T-cell (primary cell): Measurements from ENCODE around the gene ZNF628. TPM values are rescaled to one million over a fixed set of nuclear protein-coding genes. Genes with fewer than 3 reads are reported as not detected.

Source experiments
- ATAC-seq, 4 experiments: fragments of 200-7000 bp in 3 of 4; fragments of 150-1000 bp in 1 of 4; cut with Tn5 transposase; replicated peaks in 1 of 4; 1 replicate in 3 of 4; 2 replicates in 1 of 4; pipeline ENCODE4 v1.10.0; 2021; ENCODE audit warnings: moderate library complexity in 3 of 4, mild to moderate bottlenecking in 2 of 4, moderate number of reproducible peaks in 1 of 4
- CTCF ChIA-PET, 2 donors: fragments of 300-600 bp; sonication (Branson Sonifier 250); formaldehyde crosslinking; loops; one replicate each; lab custom pipeline; 2022; ENCODE audit warnings: antibody characterized with exemption in 2 of 2; lab: Charles Lee
- POLR2A ChIA-PET, 2 donors: fragments of 300-600 bp; sonication (Branson Sonifier 250); formaldehyde crosslinking; loops; one replicate each; lab custom pipeline; 2022; ENCODE audit warnings: antibody characterized with exemption in 2 of 2; lab: Charles Lee
- DNase-seq, 35 experiments: peaks; one replicate each; pipeline versions ENCODE4 v3.0.0 to v3.0.0-alpha.2; 2013 to 2023
- H3K27ac ChIP-seq: one replicate; pipeline ENCODE4 v1.5.1; 2013; ENCODE audit warnings: low read length
- H3K27me3 ChIP-seq, 2 experiments: replicated peaks in 1 of 2; 1 replicate in 1 of 2; 2 replicates in 1 of 2; pipeline versions ENCODE4 v1.6.1 to v1.7.0; 2013; ENCODE audit warnings: low read length in 1 of 2, mixed read lengths in 1 of 2; ENCODE audit not compliant: control insufficient read depth in 2 of 2, insufficient read depth in 2 of 2; ENCODE audit errors: extremely low read depth in 1 of 2
- H3K36me3 ChIP-seq, 2 donors: 1 replicate in 1 of 2; 2 replicates in 1 of 2; pipeline versions ENCODE4 v1.6.1 to v1.7.0; 2013; ENCODE audit warnings: low read length in 1 of 2; ENCODE audit not compliant: control insufficient read depth in 2 of 2, insufficient read depth in 1 of 2; ENCODE audit errors: extremely low read depth in 1 of 2
- H3K4me1 ChIP-seq, 2 experiments: 1 replicate in 1 of 2; 2 replicates in 1 of 2; pipeline versions ENCODE4 v1.6.1 to v1.7.0; 2013; ENCODE audit warnings: low read length in 2 of 2, mixed read lengths in 1 of 2; ENCODE audit not compliant: insufficient read depth in 2 of 2, control insufficient read depth in 1 of 2; ENCODE audit errors: extremely low read depth in 1 of 2
- H3K4me3 ChIP-seq, 2 donors: 1 replicate in 1 of 2; 2 replicates in 1 of 2; pipeline versions ENCODE4 v1.5.1 to v1.7.0; 2013; ENCODE audit warnings: mild to moderate bottlenecking in 2 of 2, low read length in 1 of 2, moderate library complexity in 1 of 2; ENCODE audit not compliant: control insufficient read depth in 1 of 2; ENCODE audit errors: extremely low read depth in 1 of 2
- H3K9me3 ChIP-seq: 2 replicates; pipeline ENCODE4 v1.7.0; 2013
- H3K27ac Mint-ChIP-seq, 2 donors: one replicate each; pipeline ENCODE4 v1.8.0; 2020 to 2021; ENCODE audit warnings: mild to moderate bottlenecking in 2 of 2, mixed read lengths in 2 of 2
- H3K27me3 Mint-ChIP-seq, 2 donors: one replicate each; pipeline ENCODE4 v1.8.0; 2021 to 2022; ENCODE audit warnings: mixed read lengths in 2 of 2
- H3K36me3 Mint-ChIP-seq: one replicate; pipeline ENCODE4 v1.8.0; 2021; ENCODE audit warnings: mixed read lengths
- H3K4me1 Mint-ChIP-seq, 3 donors: one replicate each; pipeline ENCODE4 v1.8.0; 2020 to 2022; ENCODE audit warnings: mixed read lengths in 3 of 3, mild to moderate bottlenecking in 1 of 3
- H3K4me3 Mint-ChIP-seq, 3 donors: one replicate each; pipeline ENCODE4 v1.8.0; 2020 to 2022; ENCODE audit warnings: mild to moderate bottlenecking in 3 of 3, mixed read lengths in 3 of 3, moderate library complexity in 3 of 3
- H3K9me3 Mint-ChIP-seq, 3 donors: one replicate each; pipeline ENCODE4 v1.8.0; 2020 to 2022; ENCODE audit warnings: mixed read lengths in 3 of 3
- WGBS: methylation state at CpG from one replicate; pipeline ENCODE4 v1.1.5; 2013; ENCODE audit warnings: missing lambda C conversion rate; ENCODE audit not compliant: insufficient coverage; 5-methylcytosine and 5-hydroxymethylcytosine counted together
- total RNA-seq, 35 experiments: library from RNA in 6 of 35; stranded (reverse) in 6 of 35; fragments of 120-200 nt in 1 of 35; gene quantifications; one replicate each; pipeline versions ENCODE4 v1.2.1 to v1.2.4 and lab custom pipeline; 2013 to 2026

The ZNF628 gene
- total RNA-seq, 5 donors from 2014 or later (not counting 1 experiment from before 2014, with no cell fraction given): 14.2 to 24.1 (median 16.2) TPM

DNA sequence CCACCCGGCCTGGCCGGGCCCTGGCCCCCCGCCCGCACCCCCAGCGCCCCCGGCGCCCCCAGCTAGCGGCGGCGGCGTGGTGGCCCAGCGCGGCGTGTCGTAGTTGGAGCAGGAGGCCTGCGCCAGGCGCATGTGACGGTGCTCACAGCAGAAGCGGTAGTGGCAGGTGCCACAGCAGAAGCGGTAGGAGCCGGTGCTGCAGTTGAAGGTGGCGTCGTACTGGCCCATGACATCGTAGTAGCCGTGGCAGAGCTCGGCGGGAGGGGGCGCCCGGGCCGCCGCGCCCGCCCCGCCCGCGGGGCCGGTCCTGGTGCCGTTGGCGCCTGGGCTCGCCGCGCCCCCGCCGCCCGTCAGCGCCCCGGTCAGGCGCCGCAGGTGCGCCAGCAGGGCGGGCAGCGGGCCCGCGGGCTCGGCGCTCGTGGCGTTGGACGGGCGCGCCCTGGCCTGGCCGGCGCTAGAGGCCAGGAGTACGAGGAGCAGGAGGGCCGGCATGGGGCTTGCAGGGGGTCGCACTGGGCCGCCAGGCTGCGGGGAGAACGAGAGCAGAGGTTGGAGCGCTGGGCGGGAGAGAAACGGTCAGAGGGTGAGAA, 34.0 kb upstream of the ZNF628 start:
- no peaks in the 10 kb centered on the region for H3K9me3 Mint-ChIP-seq

DNA sequence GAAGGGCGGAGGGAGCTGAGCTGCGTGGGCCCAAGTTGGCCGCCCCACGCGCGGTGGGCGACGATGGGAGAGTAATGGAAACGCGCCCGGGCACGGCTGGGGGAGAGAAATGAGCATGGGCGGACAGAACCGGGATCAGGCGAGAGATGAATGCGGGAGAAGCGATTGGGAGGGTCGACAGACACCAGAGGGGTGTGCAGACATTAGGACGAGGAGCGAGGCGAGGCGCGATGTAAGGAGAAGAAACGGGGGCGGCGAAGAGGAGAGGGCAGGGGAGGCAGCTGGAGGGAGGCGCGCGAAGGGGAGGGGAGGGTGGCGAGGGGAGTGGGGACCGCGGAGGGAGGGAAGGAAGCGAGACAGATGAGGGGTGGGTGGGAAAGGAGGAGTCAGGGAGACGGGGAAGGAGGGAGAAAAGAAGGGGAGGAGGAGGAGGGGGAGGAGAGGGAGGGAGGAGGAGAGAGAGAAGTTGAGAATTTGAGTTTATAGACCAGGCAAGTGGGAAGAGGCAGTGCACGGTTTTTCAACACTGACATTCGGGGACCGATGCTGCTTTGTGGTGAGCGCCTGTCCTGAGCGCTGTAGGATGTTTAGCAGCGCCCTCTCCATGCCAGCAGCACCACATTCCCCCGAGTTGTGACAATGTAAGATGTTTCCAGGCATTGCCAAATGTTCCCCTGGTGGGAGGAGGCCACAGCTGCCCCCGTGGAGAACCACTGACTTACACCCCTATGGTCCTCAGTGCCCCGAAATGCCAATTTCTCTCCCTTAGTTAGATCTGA, 33.2 kb upstream of the ZNF628 start, which contains the start of gene SHISA7:
SHISA7 (minus strand) TSS at position 256 of the 779 bp plus-strand sequence. CDS start 437 bp downstream, outside the sequence.
- Histone ChIP-seq H3K27ac (no peak within 1 kb of the TSS), H3K9me3 (no peaks in the 10 kb centered on the region), H3K4me3 (no peak within 1 kb of the TSS), H3K36me3 (no peaks in the 10 kb centered on the region), H3K4me1 (peaks cover 4 to 29% of the 10 kb centered on the region in 2 experiments), H3K27me3 (peaks cover 16 to 89% of the 10 kb centered on the region in 2 experiments)
- H3K36me3 Mint-ChIP-seq: no peaks in the 10 kb centered on the region
- ATAC-seq: no peak
- no peak for DNase-seq
- 3% methylated on average over 33 of the region's 43 CpGs for WGBS
- no peak within 1 kb of the TSS for H3K27ac Mint-ChIP-seq
- ChIA-PET CTCF (no interaction called here), POLR2A (no interaction called here)
- peaks cover 53 to 63% of the 10 kb centered on the region in 2 donors for H3K27me3 Mint-ChIP-seq
- H3K9me3 Mint-ChIP-seq: no peaks in the 10 kb centered on the region
- peak within 1 kb of the TSS in 1 of 3 donors; percentile 72 for H3K4me3 Mint-ChIP-seq
- peaks cover 19 to 32% (median 28%) of the 10 kb centered on the region in 3 donors for H3K4me1 Mint-ChIP-seq

More for the DNA sequence above, 34.0 kb upstream of the ZNF628 start:
- Histone ChIP-seq H3K27me3 (peaks cover 16 to 93% of the 10 kb centered on the region in 2 experiments), H3K4me1 (peaks cover 4 to 29% of the 10 kb centered on the region in 2 experiments), H3K36me3 (no peaks in the 10 kb centered on the region), H3K4me3 (no peak overlapping the region), H3K27ac (no peak overlapping the region), H3K9me3 (no peaks in the 10 kb centered on the region)
- H3K27me3 Mint-ChIP-seq: peaks cover 53 to 69% of the 10 kb centered on the region in 2 donors
- H3K27ac Mint-ChIP-seq: no peak overlapping the region
- peaks cover 19 to 32% (median 28%) of the 10 kb centered on the region in 3 donors for H3K4me1 Mint-ChIP-seq
- DNase-seq (peak in 2 of 35 experiments; percentile 38), ATAC-seq (peak; percentile 34 to 70 (median 44))
- H3K36me3 Mint-ChIP-seq: no peaks in the 10 kb centered on the region
- WGBS: 1% methylated on average over 65 of the region's 72 CpGs
- CTCF ChIA-PET: no interaction called here
- peak overlapping the region in 1 of 3 donors; percentile 72 for H3K4me3 Mint-ChIP-seq
- POLR2A ChIA-PET: no interaction called here

DNA sequence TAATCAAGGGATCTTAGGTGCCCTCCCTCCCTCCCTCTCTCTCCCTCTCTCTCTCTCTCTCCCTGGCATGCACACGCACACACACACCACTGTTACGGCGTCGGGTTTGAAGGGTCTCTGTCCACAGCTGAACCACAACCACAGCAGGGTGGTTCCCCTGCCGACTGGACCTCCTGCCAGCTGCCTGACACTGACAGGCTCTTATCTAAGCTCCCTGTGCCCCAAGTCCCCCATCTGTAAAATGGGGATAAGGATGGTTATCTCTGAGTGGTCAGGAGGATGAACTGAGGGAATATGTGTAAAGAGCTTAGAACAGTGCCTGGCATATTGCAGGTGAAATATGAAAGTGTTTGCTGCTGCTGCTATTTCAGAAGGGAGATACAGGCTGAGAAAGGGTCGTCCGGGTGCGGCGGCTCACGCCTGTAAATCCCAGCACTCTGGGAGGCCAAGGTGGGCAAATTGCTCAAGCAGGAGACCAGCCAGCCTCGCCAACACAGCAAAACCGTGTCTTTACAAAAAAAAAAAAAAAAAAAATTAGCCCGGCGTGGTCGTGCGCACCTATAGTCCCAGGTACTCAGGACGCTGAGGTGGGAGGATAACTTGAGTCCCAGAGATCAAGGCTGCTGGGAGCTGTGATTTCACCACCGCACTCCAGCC, 32.5 kb upstream of the ZNF628 start:
- H3K27ac Mint-ChIP-seq: no peak overlapping the region
- no peak for DNase-seq
- H3K9me3 Mint-ChIP-seq: no peaks in the 10 kb centered on the region
- POLR2A ChIA-PET: no interaction called here
- no peaks in the 10 kb centered on the region for H3K36me3 Mint-ChIP-seq
- H3K27ac ChIP-seq: no peak overlapping the region
- ATAC-seq: no peak
- H3K4me3 ChIP-seq: no peak overlapping the region
- H3K4me3 Mint-ChIP-seq: peak overlapping the region in 1 of 3 donors; percentile 72
- H3K36me3 ChIP-seq: no peaks in the 10 kb centered on the region
- H3K27me3 ChIP-seq: peaks cover 13 to 84% of the 10 kb centered on the region in 2 experiments
- H3K4me1 ChIP-seq: peaks cover 4 to 29% of the 10 kb centered on the region in 2 experiments
- 45% methylated on average over 4 of the region's 18 CpGs for WGBS
- peaks cover 50 to 56% of the 10 kb centered on the region in 2 donors for H3K27me3 Mint-ChIP-seq
- CTCF ChIA-PET: no interaction called here
- H3K4me1 Mint-ChIP-seq: peaks cover 19 to 31% (median 28%) of the 10 kb centered on the region in 3 donors
- H3K9me3 ChIP-seq: no peaks in the 10 kb centered on the region

DNA sequence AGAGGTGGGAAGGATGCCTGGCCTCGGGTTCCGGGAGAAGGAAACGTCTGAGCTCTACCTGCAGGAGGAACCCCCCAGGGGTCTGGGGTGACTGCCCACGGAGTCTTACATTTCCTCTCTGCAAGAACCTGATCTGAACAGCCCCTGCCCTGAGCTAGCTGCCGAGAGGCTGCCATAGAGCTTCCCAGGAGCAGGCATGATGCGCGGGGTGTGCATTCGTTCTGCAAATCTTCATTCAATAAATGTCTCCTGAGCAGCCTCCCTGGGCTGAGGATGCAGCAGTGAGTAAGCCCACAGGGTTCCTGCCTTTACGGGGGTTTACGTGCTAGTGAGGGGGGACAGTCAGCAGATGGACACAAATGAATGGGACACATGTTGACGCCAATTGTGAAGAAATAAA, 31.8 kb upstream of the ZNF628 start:
- Histone ChIP-seq H3K9me3 (no peaks in the 10 kb centered on the region), H3K36me3 (no peaks in the 10 kb centered on the region), H3K27ac (no peak overlapping the region), H3K4me1 (peaks cover 4 to 29% of the 10 kb centered on the region in 2 experiments), H3K4me3 (no peak overlapping the region), H3K27me3 (peaks cover 10 to 84% of the 10 kb centered on the region in 2 experiments)
- no peak overlapping the region for H3K4me3 Mint-ChIP-seq
- H3K27ac Mint-ChIP-seq: peak overlapping the region in 1 of 2 donors; percentile 63
- CTCF ChIA-PET: no interaction called here
- ATAC-seq: no peak
- H3K36me3 Mint-ChIP-seq: no peaks in the 10 kb centered on the region
- no peak for DNase-seq
- POLR2A ChIA-PET: no interaction called here
- no peaks in the 10 kb centered on the region for H3K9me3 Mint-ChIP-seq
- H3K4me1 Mint-ChIP-seq: peaks cover 19 to 28% (median 25%) of the 10 kb centered on the region in 3 donors
- H3K27me3 Mint-ChIP-seq: peaks cover 43 to 49% of the 10 kb centered on the region in 2 donors
- 42% methylated on average over 9 of the region's 11 CpGs for WGBS

DNA sequence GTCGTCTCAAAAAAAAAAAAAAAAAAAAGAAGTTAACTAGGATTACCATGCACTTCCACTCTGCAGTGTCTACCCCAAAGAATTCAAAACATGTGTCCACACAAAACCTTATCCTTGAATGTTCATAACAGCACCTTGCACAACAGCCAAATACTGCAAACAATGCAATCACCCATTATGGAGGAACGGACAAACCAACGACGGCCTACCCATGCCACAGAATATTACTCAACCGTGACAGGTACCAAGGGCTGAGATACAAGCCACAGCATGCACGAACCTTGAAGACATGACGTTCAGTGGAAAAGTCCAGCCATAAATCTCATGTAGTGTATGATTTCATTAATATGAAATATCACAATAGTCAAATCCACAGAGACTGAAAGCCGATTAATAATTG, 30.4 kb upstream of the ZNF628 start:
- H3K4me1 ChIP-seq: peaks cover 2 to 22% of the 10 kb centered on the region in 2 experiments
- Mint-ChIP-seq H3K9me3 (no peaks in the 10 kb centered on the region), H3K4me3 (no peak overlapping the region), H3K27ac (no peak overlapping the region), H3K4me1 (peaks cover 13 to 28% (median 27%) of the 10 kb centered on the region in 3 donors), H3K27me3 (peaks cover 40 to 45% of the 10 kb centered on the region in 2 donors), H3K36me3 (no peaks in the 10 kb centered on the region)
- peaks cover 5 to 84% of the 10 kb centered on the region in 2 experiments for H3K27me3 ChIP-seq
- no peak overlapping the region for H3K4me3 ChIP-seq
- no peaks in the 10 kb centered on the region for H3K36me3 ChIP-seq
- no peak overlapping the region for H3K27ac ChIP-seq
- DNase-seq: no peak
- WGBS: 89% methylated on average over 3 of the region's 8 CpGs
- no peak for ATAC-seq
- H3K9me3 ChIP-seq: no peaks in the 10 kb centered on the region
- POLR2A ChIA-PET: interaction anchor here in 1 of 2 donors (0.6 kb wide), 1 partner anchor 80 kb away, joined by 3 read pairs; no protein-coding TSS in a partner anchor
- CTCF ChIA-PET: no interaction called here
